IPS-18c (cell line): ENCODE measurements around the gene OGFRL1.

Experiments
- H3K4me3 ChIP-seq: 2 replicates; pipeline ENCODE4 v1.7.0; 2013; ENCODE audit warnings: low read depth, mild to moderate bottlenecking, low read length, moderate library complexity; ENCODE audit not compliant: insufficient read depth
- H3K9me3 ChIP-seq: one replicate; pipeline ENCODE4 v1.6.1; 2013; ENCODE audit warnings: mild to moderate bottlenecking, low read length, moderate library complexity; ENCODE audit not compliant: control insufficient read depth, insufficient read depth

Gene OGFRL1

GRCh38 chr6:71277926-71278600 lies 10.5 kb upstream of the OGFRL1 start:
- H3K4me3 ChIP-seq, result no peak overlapping the region
- H3K9me3 ChIP-seq, result no peaks in the 10 kb centered on the region

- no peaks in the 10 kb centered on the region for H3K9me3 ChIP-seq
- H3K4me3 ChIP-seq, result no peak overlapping the region
These were observed 9.3 kb upstream of the OGFRL1 start for GRCh38 chr6:71279321-71279720.

GRCh38 chr6:71279740-71280139 lies 8.9 kb upstream of the OGFRL1 start:
- H3K4me3 ChIP-seq, result no peak overlapping the region
- H3K9me3 ChIP-seq, result no peaks in the 10 kb centered on the region

GRCh38 chr6:71280701-71281100 lies 7.9 kb upstream of the OGFRL1 start:
- Histone ChIP-seq H3K9me3 (no peaks in the 10 kb centered on the region), H3K4me3 (no peak overlapping the region)

- no peak overlapping the region for H3K4me3 ChIP-seq
These were observed 3.8 kb upstream of the OGFRL1 start for GRCh38 chr6:71284785-71285184.

GRCh38 chr6:71287038-71287437 lies 1.6 kb upstream of the OGFRL1 start:
- H3K4me3 ChIP-seq, result no peak overlapping the region
- no peaks in the 10 kb centered on the region for H3K9me3 ChIP-seq

More at GRCh38 chr6:71284785-71285184, 3.8 kb upstream of the OGFRL1 start:
- H3K9me3 ChIP-seq, result no peaks in the 10 kb centered on the region

GRCh38 chr6:71287926-71288227 lies 734 bp upstream of the OGFRL1 start:
- Histone ChIP-seq H3K9me3 (no peaks in the 10 kb centered on the region), H3K4me3 (peak overlapping the region; percentile 72)

GRCh38 chr6:71289039-71289801 lies 609 bp downstream of the OGFRL1 start:
- H3K9me3 ChIP-seq, result no peaks in the 10 kb centered on the region

GRCh38 chr6:71289802-71290175 lies 1.2 kb downstream of the OGFRL1 start:
- Histone ChIP-seq H3K4me3 (peak overlapping the region; percentile 65; the same call in 1 of the 2 replicates), H3K9me3 (no peaks in the 10 kb centered on the region)

More at GRCh38 chr6:71289039-71289801, 609 bp downstream of the OGFRL1 start:
- peak overlapping the region; percentile 65 for H3K4me3 ChIP-seq

GRCh38 chr6:71290611-71291010 lies 2.0 kb downstream of the OGFRL1 start:
- H3K4me3 ChIP-seq, result no peak overlapping the region
- no peaks in the 10 kb centered on the region for H3K9me3 ChIP-seq

- Histone ChIP-seq H3K4me3 (no peak overlapping the region), H3K9me3 (no peaks in the 10 kb centered on the region)
These were observed 3.4 kb downstream of the OGFRL1 start for GRCh38 chr6:71292001-71292400.

- Histone ChIP-seq H3K9me3 (no peaks in the 10 kb centered on the region), H3K4me3 (no peak overlapping the region)
These were observed 5.5 kb downstream of the OGFRL1 start for GRCh38 chr6:71294121-71294523.

GRCh38 chr6:71298459-71298858 lies 9.8 kb downstream of the OGFRL1 start:
- Histone ChIP-seq H3K4me3 (no peak overlapping the region), H3K9me3 (no peaks in the 10 kb centered on the region)

- Histone ChIP-seq H3K4me3 (no peak overlapping the region), H3K9me3 (no peaks in the 10 kb centered on the region)
These were observed 11.2 kb downstream of the OGFRL1 start for GRCh38 chr6:71299541-71300470.

GRCh38 chr6:71300561-71301168 lies 12.1 kb downstream of the OGFRL1 start:
- no peak overlapping the region for H3K4me3 ChIP-seq
- H3K9me3 ChIP-seq, result no peaks in the 10 kb centered on the region

- no peak overlapping the region for H3K4me3 ChIP-seq
- no peaks in the 10 kb centered on the region for H3K9me3 ChIP-seq
These were observed 12.9 kb downstream of the OGFRL1 start for GRCh38 chr6:71301546-71301945.

GRCh38 chr6:71309656-71310055 lies 21.0 kb downstream of the OGFRL1 start:
- H3K9me3 ChIP-seq, result no peaks in the 10 kb centered on the region
- no peak overlapping the region for H3K4me3 ChIP-seq
